Activated CD4-positive, alpha-beta T cell treated with anti-CD3 and anti-CD28 coated beads, Interleukin-2, amount 50 U/mL, for 1 hour (primary cell): ENCODE results near the gene ADARB2.
"Not testable (repeated sequence)": the region's sequence is repeated elsewhere in the genome, so short reads cannot be mapped to it uniquely, and the experiment has no call there.

ENCODE experiments used
- DNase-seq: peaks from one replicate; pipeline ENCODE4 v3.0.0-alpha.2; 2020

ADARB2 gene

GRCh38 chr10:1737222-1738061 is at the start of gene ADARB2:
Gene ADARB2, minus strand, starts transcription at chr10:1737525.
- DNase-seq, result no peak

GRCh38 chr10:1785835-1786234 is 48.5 kb upstream of the ADARB2 start:
- DNase-seq, result no peak

- DNase-seq, result no peak
These were observed 45.5 kb upstream of the ADARB2 start for GRCh38 chr10:1782841-1783240.

GRCh38 chr10:1779796-1780195 is 42.5 kb upstream of the ADARB2 start:
- no peak for DNase-seq

GRCh38 chr10:1778375-1778969 is 41.1 kb upstream of the ADARB2 start:
- no peak for DNase-seq

GRCh38 chr10:1776127-1776662 is 38.9 kb upstream of the ADARB2 start:
- no peak for DNase-seq

- DNase-seq, result no peak
These were observed 37.5 kb upstream of the ADARB2 start for GRCh38 chr10:1774796-1775195.

GRCh38 chr10:1773204-1773603 is 35.9 kb upstream of the ADARB2 start:
- not testable (repeated sequence) for DNase-seq

GRCh38 chr10:1766049-1766448 is 28.7 kb upstream of the ADARB2 start:
- no peak for DNase-seq

GRCh38 chr10:1762076-1762475 is 24.8 kb upstream of the ADARB2 start:
- no peak for DNase-seq

- DNase-seq, result no peak
These were observed 17.3 kb upstream of the ADARB2 start for GRCh38 chr10:1754506-1755153.

- DNase-seq, result no peak
These were observed 14.8 kb upstream of the ADARB2 start for GRCh38 chr10:1752153-1752552.

- DNase-seq, result no peak
These were observed 10.3 kb upstream of the ADARB2 start for GRCh38 chr10:1747590-1748157.

GRCh38 chr10:1746796-1747195 is 9.5 kb upstream of the ADARB2 start:
- no peak for DNase-seq

- no peak for DNase-seq
These were observed 8.6 kb upstream of the ADARB2 start for GRCh38 chr10:1745780-1746456.

- DNase-seq, result no peak
These were observed 7.2 kb upstream of the ADARB2 start for GRCh38 chr10:1744524-1744923.

GRCh38 chr10:1743141-1743540 is 5.8 kb upstream of the ADARB2 start:
- DNase-seq, result no peak

GRCh38 chr10:1741450-1741849 is 4.1 kb upstream of the ADARB2 start:
- no peak for DNase-seq

GRCh38 chr10:1739751-1740150 is 2.4 kb upstream of the ADARB2 start:
- DNase-seq, result no peak

GRCh38 chr10:1738950-1739349 is 1.6 kb upstream of the ADARB2 start:
- DNase-seq, result no peak

GRCh38 chr10:1736972-1737221 is 428 bp downstream of the ADARB2 start:
- DNase-seq, result no peak

- no peak for DNase-seq
These were observed 967 bp downstream of the ADARB2 start for GRCh38 chr10:1736144-1736971.
